D721Med (cell line): ENCODE results near the gene NR1H3.
"Not testable (repeated sequence)": the region's sequence is repeated elsewhere in the genome, so short reads cannot be mapped to it uniquely, and the experiment has no call there.

Source experiments
- DNase-seq: peaks from one replicate; pipeline ENCODE4 v3.0.0; 2011; ENCODE audit warnings: low spot score; ENCODE audit not compliant: insufficient read length
- FAIRE-seq: peaks from 2 replicates; lab custom pipeline; 2011; peaks lifted over from hg19 to GRCh38; lab: Jason Lieb, UNC
- TF ChIP-seq, protein P1 (sequence below): IDR thresholded peaks from 2 replicates; pipeline ENCODE4 v1.5.1; 2012; ENCODE audit warnings: mild to moderate bottlenecking, control low read depth; ENCODE audit not compliant: insufficient read depth; ENCODE audit errors: missing control alignments

Gene NR1H3

DNA sequence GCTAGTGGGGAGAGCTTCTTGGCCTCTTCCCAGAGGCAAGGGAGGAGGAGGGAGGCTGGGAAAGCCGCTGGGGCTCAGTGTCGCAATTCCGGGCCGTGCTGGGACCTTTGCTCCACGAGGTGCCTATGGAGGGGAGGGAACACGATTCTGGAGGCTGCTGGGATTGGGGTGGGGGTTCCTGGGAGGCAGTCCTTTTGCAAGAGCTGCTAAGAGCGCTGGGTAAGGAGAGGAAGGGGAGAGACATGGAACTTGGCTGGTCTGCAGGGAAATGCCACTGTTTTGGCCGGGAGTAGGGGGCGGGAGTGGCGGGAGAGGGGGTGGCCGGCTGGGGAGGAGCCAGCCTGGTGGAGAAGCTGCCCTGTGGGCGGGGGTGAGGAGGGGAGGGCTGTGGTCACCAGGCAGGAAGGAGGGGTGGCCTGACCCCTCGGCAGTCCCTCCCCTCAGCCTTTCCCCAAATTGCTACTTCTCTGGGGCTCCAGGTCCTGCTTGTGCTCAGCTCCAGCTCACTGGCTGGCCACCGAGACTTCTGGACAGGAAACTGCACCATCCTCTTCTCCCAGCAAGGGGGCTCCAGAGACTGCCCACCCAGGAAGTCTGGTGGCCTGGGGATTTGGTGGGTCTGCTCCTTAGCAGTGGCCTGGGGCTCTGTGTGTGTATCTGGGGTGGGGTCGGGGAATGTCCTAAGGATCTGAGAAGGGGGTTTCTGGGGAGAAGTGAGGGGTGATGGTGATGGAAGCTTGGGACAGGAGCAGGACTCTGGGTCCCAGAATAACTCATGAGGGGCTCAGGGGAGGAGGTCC lies at the start of gene NR1H3:
Gene NR1H3 (plus strand): TSS at position 480 of the 800 bp plus-strand sequence. CDS start 1,221 bp downstream, outside the sequence.
- TF ChIP-seq, protein P1, sequence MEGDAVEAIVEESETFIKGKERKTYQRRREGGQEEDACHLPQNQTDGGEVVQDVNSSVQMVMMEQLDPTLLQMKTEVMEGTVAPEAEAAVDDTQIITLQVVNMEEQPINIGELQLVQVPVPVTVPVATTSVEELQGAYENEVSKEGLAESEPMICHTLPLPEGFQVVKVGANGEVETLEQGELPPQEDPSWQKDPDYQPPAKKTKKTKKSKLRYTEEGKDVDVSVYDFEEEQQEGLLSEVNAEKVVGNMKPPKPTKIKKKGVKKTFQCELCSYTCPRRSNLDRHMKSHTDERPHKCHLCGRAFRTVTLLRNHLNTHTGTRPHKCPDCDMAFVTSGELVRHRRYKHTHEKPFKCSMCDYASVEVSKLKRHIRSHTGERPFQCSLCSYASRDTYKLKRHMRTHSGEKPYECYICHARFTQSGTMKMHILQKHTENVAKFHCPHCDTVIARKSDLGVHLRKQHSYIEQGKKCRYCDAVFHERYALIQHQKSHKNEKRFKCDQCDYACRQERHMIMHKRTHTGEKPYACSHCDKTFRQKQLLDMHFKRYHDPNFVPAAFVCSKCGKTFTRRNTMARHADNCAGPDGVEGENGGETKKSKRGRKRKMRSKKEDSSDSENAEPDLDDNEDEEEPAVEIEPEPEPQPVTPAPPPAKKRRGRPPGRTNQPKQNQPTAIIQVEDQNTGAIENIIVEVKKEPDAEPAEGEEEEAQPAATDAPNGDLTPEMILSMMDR: peak; percentile 54
- FAIRE-seq: no peak
- no peak for DNase-seq

DNA sequence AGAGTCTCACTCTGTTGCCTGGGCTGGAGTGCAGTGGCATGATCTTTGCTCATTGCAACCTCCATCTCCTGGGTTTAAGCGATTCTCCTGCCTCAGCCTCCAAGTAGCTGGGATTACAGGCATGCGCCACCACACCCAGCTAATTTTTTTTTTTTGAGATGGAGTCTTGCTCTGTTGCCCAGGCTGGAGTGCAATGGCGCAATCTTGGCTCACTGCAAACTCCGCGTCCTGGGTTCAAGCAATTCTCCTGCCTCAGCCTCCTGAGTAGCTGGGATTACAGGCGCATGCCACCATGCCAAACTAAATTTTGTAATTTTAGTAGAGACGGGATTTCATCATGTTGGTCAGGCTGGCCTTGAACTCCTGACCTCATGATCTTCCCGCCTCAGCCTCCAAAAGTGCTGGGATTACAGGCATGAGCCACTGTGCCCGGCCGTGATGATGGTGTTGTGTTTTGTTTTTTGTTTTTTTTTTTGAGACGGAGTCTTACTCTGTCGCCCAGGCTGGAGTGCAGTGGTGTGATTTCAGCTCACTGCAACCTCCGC lies 49.7 kb upstream of the NR1H3 start:
- FAIRE-seq, DNase-seq: not testable (repeated sequence)

GRCh38 chr11:47208628-47209027 lies 49.2 kb upstream of the NR1H3 start:
- no peak for FAIRE-seq
- DNase-seq: no peak
- TF ChIP-seq, protein P1: no peak

GRCh38 chr11:47212938-47213337 lies 44.9 kb upstream of the NR1H3 start:
- DNase-seq (no peak), FAIRE-seq (no peak)
- TF ChIP-seq, protein P1: no peak

DNA sequence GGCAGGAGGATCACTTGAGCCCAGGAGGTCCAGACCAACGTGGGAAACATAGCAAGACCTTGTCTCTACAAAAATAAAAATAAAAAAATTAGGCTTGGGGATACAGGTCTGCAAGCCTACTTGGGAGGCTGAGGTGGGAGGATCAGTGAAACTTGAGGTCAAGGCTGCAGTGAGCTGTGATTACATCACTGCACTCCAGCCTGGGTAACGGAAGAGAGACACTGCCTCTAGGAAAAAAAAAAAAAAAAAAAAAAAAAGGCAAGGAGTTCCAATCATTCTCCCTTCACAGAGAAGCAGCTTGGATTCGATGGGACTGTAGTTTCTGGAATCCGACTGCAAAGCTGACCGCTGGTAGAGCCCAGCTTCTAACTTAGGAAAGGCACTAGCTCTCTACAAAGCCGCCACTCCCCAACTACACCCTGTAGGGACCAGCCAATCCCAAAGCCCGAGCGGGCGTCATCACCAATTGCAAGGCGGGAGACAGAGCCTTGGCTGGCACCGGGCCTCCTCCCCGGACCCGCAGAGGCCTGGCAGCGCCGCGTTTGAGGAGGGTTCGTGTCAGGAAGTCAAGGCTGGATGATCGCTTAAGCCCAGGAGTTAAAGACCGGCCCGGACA lies 43.7 kb upstream of the NR1H3 start:
- FAIRE-seq (no peak), DNase-seq (no peak)
- TF ChIP-seq, protein P1: no peak

DNA sequence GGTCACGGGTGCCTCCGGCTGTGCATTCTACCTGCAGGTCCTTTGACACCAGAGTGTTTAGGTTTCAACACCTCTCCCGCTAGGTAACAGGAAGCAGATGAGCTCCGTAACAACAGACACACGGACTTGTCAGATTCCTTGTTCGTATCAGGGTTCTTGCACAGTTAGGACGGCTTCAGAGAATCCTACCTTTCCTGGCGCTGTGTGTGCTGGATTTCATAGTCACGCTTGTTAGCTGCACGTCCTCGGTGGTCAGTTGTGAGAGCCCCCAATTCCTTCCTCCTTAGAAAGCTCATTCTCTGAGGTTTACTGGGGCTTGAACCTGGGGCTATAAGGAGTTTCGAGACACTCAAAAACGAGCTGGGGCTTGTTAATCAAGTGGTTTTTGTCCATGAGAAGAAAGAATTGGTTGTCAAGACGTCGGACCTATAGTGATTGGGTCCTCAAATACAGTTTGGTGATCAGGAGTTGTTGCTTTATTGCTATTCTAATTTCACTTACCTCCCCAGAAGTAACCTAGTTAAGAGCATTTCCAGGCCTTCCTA lies 42.4 kb upstream of the NR1H3 start:
- TF ChIP-seq, protein P1: no peak
- no peak for FAIRE-seq
- DNase-seq: no peak

DNA sequence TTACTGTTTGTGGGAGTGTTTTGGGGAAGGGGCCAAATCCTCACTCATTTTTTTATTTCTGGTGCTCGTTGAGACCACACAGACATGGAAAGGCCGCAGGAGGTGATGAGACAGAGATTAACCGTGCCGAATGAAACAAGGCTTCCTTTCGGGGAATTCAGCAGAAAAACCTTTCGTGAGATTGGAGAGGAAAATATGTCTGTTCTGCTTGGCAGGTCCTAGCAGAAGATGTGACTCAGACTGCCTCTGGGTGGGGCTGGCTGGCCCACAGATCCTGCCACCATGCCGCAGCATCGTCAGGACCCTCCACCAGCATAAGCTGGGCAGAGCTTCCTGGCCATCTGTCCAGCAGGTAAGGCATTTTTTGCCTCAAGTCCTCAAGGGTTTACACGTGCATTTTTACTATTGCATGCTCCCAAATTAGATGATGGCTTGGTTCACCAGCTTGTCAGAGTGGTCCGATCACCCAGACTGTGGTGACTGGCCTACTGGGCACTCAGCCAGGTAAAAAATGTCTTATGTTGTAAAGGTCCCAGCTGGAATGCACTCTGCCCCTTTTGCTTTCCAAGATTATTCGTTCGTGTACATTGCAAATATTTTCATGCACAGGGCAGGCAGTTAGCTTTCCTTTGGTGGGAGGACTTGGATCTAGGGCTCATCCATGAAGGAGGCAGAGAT lies 41.5 kb upstream of the NR1H3 start:
- FAIRE-seq (no peak), DNase-seq (no peak)
- TF ChIP-seq, protein P1: peak; percentile 19
